D341Med (cell line): ENCODE measurements around the gene MIGA1.
"Not testable (repeated sequence)": the region's sequence is repeated elsewhere in the genome, so short reads cannot be mapped to it uniquely, and the experiment has no call there.

Experiments
- DNase-seq: peaks from one replicate; pipeline ENCODE4 v3.0.0; 2012; ENCODE audit warnings: low spot score

MIGA1 gene

DNA sequence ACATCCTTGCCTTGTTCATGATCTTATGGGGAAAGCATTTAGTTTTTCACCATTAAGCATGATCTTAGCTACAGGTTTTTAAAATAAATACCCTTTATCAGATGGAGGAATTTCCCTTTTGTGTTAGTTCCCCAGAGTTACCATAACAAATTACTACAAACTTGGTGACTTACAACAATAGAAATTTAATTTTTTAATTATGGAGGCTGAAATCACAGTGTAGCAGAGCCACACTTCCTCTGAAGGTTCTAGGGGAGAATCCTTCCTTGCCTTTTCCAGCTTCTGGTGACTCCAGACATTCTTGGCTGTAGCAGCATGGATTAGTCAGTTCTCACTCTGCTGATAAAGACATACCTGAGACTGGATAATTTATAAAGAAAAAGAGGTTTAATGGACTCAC is 18.5 kb downstream of the MIGA1 start:
- no peak for DNase-seq

- no peak for DNase-seq
These were observed 22.6 kb downstream of the MIGA1 start for GRCh38 chr1:77802026-77802425.

- DNase-seq: no peak
These were observed 23.9 kb downstream of the MIGA1 start for GRCh38 chr1:77803371-77803770.

DNA sequence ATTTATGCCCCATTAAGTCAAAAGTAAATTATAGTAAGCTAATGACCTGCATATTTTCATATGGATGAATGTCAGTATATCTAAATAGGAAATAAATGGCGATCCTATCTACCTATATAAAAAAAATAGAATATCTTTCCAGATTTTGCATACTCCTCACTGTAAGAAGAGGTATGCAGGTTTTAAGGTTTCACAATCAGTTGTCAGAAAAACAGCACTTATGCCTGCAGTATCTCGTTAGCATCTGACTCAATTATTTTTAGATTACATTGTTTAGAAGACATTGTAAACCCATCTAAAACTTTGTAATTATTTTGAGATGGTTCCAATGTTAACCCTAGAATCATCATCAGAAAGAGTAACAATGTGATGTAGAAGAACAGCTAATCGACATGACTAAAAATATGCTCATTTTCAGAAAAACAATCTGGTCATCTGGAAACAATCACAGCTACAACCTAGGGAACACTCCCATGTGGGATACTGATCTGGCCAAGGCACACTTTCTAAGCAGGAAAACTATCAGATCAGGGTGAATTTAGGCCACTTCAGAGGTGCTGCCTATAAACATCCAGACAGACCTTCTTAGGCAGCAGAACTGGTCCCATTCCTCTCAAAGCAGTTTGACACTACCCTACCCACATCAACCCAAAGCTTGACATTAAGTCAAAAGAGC is 30.5 kb downstream of the MIGA1 start:
- not testable (repeated sequence) for DNase-seq

GRCh38 chr1:77811589-77811988 is 32.1 kb downstream of the MIGA1 start:
- not testable (repeated sequence) for DNase-seq

GRCh38 chr1:77817368-77818209 is 38.1 kb downstream of the MIGA1 start:
- DNase-seq: no peak

GRCh38 chr1:77820121-77820520 is 40.7 kb downstream of the MIGA1 start:
- DNase-seq: no peak

DNA sequence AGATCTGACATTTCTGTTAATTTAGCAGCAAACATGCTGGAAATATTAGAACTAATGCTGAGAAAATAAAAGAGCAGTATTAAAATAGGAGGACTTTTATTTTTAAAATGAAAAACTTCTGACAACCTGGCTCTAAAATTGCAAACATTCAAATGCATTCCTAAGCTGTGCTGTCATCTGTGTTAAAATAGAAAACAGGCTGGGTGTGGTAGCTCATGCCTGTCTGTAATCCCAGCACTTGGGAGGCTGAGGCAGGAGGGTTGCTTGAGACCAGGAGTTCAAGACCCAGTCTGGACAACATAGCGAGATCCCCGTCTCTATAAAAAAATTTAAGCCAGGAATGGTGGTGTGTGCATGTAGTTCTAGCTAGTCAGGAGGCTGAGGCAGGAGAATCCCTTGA is 44.6 kb downstream of the MIGA1 start:
- no peak for DNase-seq

GRCh38 chr1:77824694-77825093 is 45.2 kb downstream of the MIGA1 start:
- DNase-seq: no peak

DNA sequence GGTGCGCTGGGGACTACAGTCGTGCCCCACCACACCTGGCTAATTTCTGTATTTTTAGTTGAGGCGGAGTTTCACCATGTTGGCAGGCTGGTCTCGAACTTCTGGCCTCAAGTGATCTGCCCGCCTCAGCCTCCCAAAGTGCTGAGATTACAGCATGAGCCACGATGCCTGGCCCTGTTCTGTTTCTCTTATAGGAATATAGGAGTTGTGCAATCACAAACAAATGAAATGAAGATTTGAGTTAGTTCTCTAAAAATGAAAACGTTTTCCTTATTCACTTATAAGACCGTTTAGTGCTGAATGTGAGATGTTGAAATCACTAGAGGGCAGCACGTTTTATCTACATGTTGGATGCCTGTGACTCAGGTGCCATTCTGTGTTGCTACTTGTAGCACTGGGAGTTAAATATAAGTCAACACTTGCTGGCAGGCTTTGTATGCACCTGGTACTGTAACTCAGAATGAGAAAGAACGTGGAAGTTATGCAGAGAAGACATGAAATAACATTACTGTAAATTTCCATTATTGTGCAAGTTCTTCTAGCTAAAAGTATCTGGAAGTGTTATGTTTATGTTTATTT is 45.8 kb downstream of the MIGA1 start:
- peak; percentile 21 for DNase-seq

GRCh38 chr1:77826851-77827250 is 47.4 kb downstream of the MIGA1 start:
- not testable (repeated sequence) for DNase-seq

DNA sequence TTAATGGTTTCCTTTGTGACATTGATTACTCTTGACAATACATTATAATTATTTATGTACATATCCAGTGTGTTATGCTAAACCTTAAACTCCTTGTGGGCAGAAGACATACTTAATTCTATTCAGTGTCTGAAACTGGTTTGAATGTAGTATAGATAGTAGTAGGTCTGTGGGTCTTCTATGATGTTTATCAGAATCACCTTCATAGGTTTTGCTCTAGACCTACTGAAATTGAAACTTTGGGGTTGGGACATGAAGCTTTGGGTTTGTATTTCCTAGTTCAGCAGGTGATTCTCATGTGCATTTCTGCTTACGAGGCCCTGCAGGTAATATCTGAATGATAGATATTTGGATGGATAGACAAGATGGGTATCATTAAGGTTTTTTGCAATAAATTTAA is 48.6 kb downstream of the MIGA1 start:
- DNase-seq: no peak

GRCh38 chr1:77829851-77830250 is 50.4 kb downstream of the MIGA1 start:
- DNase-seq: no peak

- DNase-seq: no peak
These were observed 51.5 kb downstream of the MIGA1 start for GRCh38 chr1:77830946-77831345.

DNA sequence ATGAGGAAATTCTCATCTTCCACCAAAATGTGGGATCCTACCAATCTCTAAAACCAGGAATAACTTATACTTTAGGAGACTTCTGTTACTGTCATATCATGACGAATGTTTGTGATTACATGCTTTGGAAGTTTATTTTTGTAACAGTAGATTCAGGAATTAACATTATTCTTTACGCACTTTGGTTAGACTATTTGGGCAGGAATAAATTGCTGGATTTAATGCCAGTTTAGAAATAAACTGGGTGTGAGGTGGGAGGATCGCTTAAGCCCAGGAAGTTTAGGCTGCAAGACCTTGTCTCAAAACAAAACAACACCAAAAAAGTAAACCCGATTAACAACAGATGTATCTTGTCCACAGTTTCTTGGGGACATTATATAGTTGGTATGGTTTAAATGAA is 52.1 kb downstream of the MIGA1 start:
- no peak for DNase-seq

DNA sequence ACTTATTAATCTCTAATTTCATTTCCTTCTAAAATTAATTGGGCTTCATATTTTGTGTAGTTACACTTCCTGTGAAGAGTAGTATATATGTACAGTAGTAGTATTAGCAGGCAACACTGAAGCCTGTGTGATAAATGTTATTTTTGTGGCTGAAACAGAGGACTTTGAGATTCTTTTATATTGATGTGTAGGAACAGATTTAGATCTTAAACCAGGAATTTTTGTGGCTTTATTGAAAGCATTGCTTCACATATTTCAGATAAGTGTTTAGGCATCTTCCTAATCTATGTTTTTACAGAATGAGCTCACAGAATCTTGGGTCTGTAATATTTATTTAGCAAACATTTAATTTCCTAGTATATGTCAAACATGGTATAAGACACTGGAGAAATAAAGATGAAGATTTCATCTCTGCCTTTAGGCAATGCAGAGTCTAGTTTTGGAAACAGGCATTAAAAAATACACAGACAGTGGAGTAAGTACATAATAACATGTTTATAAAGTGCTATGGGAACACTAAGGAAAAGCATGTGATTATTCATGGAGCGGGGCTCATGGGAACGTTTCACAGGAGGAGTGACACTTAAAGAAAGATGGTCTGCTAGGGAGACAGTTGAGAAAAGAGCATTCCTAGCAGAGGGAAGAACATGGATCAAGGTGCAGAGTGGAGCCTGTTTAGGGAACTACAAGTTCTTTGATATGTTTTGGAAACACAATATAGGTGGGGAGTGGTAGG is 52.7 kb downstream of the MIGA1 start:
- no peak for DNase-seq

- no peak for DNase-seq
These were observed 53.5 kb downstream of the MIGA1 start for GRCh38 chr1:77832901-77833300.

DNA sequence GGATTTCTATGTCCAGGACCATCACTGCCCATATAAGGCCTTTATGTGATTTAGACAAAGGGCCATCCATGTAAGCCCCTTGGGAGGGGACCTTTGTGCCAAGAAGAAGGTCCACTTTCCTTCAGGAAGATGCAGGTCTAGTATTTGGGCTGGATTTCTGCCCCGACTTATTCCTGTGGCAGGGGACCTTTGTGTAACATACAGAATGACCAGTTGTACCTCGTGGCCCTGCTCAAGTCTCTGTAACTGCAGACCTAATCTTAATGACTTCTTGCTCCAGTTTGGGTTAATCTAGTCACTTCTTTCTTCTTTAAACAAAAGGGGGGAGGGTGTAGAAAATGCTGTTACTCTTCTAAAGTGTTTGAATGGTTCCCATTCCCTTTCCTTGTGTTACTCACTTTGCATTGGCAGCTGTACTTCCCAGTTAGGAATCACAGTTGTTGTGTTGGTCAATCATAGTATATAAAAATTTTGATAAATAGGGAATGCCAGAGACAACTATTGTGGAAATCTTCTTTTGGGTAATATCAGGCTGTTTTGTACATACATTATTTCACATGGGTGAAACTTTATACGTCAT is 54.2 kb downstream of the MIGA1 start:
- no peak for DNase-seq

- no peak for DNase-seq
These were observed 55.4 kb downstream of the MIGA1 start for GRCh38 chr1:77834771-77835334.

- no peak for DNase-seq
These were observed 62.1 kb downstream of the MIGA1 start for GRCh38 chr1:77841574-77841973.

- DNase-seq: no peak
These were observed 66.5 kb downstream of the MIGA1 start for GRCh38 chr1:77845951-77846350.

DNA sequence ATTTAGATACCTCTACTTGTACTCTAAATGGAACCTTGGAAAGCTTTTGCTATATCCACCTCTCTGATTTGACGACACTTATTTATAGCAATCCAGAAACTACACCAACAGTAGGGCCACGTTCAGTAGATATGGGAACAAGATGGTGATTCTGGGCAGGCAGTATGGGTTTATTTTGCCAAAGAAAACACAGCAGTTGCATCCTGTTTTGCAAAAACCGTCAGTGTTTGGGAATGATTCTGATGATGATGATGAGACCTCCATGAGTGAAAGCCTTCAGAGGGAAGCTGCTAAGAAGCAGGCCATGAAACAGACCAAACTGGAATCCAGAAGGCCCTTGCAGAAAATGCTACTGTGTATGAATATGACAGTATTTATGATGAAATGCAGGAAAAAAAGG is 67.5 kb downstream of the MIGA1 start:
- DNase-seq: no peak
